GM21526 (cell line): Measurements from ENCODE around the gene SPR.

Source experiments
- ATAC-seq: cut with Tn5 transposase; IDR thresholded peaks from one replicate; pipeline ENCODE4 v1.9.1; 2021; ENCODE audit warnings: moderate library complexity; ENCODE audit not compliant: unreplicated experiment, low FRiP score

SPR gene

DNA sequence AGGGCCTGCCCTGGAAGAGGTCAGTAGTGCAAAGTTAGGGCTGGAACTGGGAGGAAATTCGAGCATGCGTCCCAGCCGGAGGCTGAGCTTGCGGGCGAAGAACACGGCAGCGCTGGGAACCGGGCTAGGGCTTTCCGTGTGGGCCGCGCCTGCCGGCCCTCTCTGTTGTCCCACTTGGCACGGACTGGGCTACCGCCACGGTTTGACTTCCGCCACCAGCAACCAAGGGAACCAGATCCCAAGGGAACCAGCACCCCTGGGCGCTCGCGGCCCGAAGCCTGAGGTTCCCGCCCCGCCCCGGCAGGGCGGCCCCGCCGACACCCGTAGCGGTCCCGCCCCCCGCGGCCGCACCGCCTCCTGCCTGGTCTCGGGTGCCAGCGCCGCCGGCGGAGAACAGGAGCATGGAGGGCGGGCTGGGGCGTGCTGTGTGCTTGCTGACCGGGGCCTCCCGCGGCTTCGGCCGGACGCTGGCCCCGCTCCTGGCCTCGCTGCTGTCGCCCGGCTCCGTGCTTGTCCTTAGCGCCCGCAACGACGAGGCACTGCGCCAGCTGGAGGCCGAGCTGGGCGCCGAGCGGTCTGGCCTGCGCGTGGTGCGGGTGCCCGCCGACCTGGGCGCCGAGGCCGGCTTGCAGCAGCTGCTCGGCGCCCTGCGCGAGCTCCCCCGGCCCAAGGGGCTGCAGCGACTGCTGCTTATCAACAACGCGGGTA is at the start of gene SPR:
SPR (plus strand) TSS at position 377 of the 708 bp plus-strand sequence; CDS start at position 402, 25 bp downstream.
- ATAC-seq, result peak; percentile 86

DNA sequence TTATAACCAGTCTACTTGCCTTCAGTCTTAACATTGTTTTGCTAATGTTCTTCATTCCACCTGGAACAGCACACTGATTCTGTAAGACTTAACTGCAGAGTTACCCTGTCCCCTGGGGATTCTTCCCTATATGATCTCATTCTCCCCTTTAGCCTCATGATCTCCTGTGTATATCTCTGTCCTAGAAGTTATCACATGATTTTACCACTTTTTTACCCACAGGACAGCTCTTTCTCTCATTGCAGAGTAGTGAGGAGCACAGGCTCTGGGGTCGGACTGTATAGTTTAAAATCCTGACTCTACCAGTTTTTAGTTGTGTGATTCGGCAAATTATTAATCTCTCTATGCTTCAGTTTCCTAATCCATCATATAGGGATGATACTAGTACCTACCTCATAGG is 47.1 kb upstream of the SPR start:
- ATAC-seq, result no peak

DNA sequence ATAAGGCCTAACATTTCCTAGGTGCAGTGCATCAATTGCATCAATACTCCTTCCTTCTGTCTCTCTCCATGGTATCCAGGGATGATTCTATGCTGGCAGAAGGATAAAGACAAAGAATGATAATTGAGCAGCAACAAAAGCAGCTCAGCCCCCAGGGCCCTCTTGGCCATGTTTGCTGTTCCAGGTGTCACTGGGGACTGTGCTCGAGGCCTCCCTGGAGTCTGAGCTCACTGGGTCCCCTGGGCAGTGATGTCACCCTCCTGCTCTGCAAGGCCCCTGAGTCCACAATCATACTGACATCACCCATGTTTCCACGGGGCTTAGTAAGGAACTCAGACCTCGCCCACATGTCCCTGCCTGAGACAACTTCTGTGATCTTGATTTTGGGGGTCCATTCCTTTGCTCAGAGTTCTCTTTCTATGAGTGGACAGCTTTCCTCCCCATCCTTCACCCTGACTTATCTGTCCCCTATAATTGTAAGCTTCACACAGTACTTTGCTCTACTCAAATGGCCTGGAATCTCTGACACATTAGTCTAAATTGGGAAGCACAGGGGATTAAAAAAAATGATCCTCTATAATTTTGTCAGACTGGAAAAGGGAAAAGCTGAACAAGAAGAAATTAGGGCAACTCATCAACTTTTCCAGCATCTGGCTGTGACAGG is 45.6 kb upstream of the SPR start:
- no peak for ATAC-seq

DNA sequence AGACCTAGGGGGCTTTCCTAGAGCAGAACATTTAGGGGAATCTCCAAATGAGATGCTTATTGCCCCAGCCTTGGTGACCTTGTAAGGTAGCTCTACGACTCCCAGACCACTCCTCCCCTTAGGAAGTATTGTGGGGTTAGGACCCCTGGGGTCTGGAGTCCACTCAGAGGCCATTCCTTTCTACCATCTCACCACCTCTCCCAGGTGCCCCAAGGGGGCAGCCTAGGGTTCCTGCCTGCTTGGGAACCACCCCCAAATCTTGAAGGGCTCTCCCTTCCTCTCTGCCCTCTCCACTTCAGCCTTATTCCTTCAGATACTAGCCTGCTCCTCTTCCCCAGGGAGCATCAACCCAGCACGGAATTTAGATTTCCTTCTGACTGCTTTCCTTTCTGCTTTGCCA is 43.9 kb upstream of the SPR start:
- no peak for ATAC-seq

DNA sequence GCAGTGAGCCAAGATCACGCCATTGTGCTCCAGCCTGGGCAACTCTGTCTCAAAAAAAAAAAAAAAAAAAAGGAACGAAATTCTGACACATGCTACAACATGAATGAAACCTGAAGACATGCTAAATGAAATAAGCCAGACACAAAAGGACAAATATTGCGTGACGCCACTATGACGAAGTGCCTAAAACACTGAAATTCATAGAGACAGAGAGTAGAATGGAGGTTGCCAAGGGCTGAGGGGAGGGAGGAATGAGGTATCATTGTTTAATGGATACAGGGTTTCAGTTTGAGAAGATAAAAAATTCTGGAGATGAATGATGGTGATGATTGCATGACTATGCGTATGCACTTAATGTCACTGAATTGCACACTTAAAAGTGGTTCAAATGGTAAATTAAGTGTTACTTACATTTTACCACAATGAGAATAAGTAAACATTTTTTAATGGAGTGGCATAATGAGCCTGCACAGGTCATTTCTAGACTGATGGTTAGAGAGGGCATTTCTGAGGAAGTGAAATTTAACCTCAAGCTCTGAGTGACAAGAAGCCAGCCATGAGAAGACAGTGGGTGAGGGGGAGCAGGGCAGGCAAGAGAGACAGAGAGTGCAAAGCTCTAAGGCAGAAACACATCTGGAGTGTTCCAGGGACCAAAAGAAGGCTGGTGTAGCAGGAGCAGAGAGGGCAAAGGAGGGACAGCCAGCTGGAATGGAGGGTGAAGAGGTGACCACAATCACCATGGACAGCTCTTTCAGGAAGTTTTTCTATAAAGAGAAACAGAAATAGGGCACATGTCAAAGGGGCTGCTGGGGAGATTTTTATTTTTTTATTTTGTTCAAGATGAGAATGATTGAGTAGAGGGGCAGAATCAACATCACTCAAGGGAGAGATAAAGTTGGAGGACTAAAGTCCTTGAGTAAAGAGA is 40.8 kb upstream of the SPR start:
- no peak for ATAC-seq

DNA sequence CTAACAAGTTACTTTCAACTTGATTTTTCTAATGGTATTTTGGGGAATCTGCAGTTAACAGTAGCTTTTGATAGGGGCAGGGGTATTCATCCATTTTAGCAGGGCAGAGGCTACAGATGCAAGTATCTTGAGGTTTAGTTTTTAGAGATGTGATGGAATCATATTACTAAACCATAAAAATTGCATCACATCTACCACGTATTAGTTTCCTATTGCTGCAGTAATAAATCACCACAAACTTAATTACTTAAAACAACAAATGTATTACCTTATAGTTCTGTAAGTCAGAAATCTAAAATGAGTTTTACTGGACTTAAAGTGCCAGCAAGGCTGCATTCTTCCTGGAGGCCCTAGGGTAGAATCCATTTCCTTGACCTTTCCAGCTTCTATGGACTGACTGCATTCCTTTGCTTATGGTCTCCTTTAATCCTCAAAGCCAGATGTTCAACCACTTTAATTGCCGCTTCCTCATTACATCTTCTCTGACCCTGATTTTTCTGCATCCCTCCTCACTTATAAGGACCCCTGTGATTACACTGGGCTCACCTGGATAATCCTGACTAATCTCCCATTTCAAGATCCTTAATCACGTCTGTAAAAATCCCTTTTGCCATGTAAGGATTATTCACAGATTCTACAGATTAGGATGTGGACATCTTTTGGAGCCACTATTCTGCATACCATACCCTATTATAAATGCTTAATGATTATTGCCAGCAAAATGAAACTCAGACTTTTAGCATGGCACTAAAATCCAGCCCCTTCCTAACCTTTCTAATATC is 39.5 kb upstream of the SPR start:
- ATAC-seq, result no peak

DNA sequence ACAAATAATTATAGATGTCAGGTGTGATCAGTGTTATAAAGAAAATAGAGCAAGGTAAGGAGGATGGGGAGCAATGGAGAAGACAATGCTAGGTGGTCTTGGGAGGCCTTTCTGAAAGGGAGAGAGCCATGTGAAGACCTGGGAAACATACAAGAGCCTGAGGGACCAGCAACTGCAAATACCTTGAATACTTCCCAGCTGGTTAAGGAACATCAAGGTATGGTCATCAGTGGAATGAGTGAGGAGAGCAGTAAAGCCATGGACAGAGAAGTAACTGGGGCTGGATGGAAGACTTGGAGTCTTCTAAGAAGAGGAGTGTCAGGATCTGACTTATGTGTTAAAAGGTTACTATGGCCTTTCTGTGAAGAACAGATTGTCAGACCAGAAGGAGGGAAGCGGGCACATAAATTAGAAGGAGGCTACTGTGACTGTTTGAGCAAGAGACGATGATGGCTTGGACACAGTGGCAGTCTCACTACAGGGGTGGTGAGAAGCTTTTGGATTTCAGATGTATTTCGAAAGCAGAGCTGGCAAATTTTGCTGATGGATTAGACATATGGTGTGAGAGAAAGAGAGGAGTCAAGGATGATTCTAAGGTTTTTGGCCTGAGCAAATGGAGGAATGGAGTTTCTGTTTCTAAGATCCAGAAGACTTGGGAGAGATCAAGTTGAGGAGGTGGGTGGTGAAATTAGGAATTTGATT is 38.6 kb upstream of the SPR start:
- no peak for ATAC-seq

DNA sequence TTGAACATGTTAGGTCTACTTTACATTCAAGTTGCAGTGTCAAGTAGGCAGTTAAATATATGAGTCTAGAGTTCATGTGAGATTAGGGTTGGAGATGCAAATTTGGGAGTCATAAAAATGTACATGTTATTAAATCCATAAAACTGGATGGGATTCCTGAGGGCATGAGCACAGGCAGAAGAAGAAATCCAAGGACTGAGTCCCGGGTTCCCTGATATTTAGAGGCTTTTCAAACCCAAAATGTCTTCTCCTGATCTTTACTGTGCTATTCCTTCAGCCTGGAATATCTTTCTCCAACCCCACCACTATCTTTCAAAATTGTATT is 38.1 kb upstream of the SPR start:
- ATAC-seq, result no peak

DNA sequence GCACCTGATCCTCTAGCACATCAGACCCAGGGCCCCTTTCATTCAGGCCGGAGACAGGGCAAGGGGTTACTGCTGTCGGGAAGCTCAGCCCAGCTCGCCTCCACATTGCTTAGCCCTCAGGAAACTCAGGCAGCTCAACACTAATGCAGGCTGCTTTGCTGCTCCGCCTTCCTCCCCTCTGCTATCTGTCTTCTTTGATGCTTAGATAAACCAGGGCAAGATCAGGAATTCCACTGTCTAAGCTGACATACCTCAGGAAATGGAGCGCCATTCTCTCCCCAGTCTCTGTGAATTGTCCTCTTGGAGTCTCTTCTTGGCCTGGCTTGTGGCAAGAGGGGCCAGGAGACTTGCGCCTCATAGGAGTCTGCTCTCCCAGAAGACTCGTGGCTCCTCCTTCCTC is 35.9 kb upstream of the SPR start:
- ATAC-seq, result no peak

DNA sequence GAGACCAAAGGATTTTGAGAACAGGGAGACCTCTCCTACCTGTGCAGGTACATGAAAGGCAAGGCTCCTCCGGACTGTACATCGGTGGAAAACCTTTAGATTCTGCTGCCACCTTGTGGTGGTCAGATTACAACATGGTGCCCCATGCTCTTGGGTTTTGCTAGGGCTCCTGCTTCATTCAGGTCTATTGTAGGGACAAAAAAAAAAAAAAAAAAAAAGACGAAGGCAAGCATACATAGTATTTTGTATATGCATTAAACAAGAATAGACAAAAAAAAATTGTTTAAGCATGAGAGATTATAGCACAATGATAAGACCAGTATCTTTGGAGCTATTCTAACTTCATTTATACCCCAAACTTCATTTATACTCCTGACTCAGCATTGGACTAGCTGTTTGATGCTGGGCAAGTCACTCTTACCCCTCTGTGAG is 27.4 kb upstream of the SPR start:
- peak; percentile 73 for ATAC-seq

DNA sequence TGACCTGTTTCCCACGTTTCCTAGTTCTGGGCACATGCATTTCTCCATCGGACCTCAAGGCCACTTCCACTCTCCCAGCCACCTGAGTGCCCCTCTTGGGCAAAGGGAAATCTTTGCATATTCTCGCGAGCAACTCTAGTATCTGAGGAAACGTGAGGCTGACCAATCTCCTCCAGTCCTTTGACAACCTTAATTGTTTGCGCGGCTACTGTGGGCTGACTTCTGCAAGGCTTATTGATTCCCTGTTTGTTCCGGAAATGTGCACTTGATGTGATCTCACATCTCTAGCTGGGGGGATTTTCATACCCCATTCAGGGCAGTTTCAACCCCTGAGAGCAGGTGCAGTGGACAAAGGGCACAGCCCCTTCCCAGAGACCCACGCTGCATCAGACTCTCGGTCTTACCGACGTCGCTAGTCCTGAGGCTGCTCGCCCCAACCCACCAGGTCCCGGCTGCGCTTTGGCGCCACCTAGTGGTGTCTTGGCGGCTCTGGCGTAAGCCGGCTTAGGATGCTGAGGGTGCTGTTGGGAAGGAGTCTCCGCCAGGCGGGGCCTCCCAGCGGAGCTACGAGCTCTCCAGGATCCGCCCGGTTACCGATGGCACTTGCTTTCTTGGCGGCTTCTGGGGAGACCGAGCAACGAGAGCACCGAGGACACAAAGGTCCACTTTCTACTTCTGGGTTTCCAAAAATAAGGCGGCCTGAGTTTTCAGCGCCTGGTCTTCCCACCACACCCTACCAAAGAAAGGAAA is 24.8 kb upstream of the SPR start:
- ATAC-seq, result peak; percentile 87

DNA sequence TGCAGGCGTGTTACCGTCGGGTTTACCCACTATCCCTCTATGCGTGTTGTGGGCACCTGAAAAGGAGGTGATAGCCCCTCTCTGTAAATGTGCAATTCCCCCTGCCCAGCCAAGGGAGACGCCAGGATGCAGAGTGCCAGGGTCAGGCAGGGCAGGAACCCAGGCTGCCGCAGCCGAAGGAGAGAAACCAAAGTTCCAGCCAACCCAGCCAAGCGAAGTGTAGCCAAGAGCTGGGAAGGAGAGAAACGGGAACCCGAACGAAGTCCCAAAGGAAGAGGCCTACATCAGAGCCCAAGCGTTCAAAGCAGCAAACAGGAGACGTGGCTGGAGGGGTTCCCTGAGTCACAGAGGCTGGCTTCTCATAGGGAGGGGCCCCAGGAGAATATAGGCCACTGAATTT is 24.2 kb upstream of the SPR start:
- no peak for ATAC-seq

DNA sequence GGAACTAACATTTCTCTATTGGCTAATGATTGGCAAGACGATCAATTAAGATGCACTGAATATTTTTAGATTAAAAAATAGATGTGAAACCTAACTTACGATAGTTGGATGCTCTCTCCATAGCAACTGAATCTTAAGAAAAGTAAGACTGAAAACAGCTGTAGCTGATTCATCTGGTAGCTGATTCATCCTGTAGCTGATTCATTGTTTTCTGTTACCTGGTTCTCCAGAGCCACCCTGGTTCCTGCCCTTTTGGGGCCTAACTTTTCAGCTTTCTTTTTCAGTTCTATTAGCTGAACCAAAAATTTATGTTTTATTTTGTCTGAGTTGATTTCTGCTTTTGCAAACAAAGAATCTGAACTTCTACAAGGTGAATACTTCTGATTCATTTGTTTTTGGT is 22.7 kb upstream of the SPR start:
- peak; percentile 50 for ATAC-seq

DNA sequence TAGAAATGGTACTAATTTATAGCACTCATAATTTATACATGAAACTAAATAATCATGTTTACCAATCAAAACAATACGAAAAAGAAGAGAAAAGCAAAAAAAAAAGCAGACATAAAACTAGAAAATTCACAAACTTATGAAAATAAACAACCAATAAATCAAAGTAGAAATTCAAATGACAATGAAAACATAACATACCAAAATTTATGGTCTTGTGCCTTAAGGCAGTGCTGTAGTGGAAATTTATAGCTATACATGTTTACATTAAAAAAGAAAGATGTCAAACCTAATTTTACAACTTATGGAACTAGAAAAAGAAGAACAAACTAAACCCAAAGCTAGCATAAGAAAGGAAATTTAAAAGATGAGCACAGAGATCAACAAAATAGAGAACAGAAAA is 16.1 kb upstream of the SPR start:
- ATAC-seq, result no peak

DNA sequence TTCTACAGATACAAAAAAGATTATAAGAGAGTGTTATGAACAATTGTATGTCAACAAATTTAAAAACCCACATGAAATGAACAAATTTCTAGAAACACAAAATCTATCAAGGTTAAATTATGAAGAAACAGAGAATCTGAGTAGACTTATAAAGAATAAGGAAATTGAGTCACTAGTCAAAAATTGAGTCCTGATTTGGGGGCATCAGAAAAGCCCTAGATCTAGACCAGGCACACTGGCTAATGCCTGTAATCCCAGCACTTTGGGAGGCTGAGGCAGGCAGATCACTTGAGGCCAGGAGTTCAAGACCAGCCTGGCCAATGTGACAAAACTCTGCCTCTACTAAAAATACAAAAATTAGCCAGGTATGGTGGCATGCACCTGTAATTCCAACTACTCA is 15.3 kb upstream of the SPR start:
- no peak for ATAC-seq

DNA sequence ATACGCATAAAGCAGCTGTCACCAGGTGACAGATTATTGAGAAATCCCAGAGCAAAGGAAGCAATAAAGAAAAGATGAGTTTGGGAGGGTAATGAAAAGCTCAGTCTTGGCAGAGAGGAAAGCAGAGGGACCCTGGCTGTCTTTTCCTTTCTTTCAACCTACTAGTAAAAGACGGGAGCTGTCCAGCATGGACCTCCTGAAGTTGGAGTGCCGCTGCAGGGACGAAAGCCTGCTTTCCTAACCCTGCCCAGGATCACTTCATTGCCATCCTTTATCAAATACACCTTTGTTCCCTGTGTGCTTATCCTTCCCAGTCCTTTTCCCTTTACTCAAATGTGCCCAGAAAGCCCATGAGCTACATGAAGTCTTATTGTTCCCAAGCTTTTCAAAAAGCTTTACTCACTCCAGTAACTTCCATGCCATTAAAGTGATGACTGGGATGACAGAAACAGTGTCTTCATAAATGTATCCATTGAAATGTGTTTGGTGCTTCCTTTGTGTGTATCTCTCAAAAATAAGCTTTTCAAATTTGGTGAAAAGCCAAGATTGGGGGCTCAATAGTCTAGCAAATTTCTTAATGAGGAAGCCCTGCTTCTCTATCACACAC is 3.7 kb upstream of the SPR start:
- no peak for ATAC-seq

DNA sequence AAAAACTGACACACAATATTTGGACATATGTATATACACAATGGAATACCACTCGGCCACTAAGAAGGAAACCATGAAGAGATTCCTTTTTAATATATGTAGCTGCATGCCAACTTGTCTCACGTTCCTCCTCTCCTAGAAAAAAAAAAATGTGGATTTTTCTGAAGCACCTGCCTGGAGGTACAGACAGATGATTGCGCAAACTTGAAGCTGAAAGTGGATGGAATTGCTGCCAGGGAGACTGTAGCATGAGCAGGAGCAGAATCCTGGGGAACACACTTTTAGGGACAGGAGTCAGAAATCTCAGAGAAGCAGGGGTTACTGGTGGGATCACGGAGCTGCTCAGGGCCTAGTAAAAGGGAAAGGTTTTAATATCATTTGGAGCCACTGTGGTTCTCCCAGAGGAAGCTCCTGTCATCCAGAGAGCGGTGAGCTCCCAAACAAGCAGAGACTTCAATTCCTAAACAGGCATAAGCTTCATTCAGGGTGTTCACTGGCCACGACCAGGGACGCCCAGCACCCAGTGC is 640 bp upstream of the SPR start:
- ATAC-seq, result no peak

DNA sequence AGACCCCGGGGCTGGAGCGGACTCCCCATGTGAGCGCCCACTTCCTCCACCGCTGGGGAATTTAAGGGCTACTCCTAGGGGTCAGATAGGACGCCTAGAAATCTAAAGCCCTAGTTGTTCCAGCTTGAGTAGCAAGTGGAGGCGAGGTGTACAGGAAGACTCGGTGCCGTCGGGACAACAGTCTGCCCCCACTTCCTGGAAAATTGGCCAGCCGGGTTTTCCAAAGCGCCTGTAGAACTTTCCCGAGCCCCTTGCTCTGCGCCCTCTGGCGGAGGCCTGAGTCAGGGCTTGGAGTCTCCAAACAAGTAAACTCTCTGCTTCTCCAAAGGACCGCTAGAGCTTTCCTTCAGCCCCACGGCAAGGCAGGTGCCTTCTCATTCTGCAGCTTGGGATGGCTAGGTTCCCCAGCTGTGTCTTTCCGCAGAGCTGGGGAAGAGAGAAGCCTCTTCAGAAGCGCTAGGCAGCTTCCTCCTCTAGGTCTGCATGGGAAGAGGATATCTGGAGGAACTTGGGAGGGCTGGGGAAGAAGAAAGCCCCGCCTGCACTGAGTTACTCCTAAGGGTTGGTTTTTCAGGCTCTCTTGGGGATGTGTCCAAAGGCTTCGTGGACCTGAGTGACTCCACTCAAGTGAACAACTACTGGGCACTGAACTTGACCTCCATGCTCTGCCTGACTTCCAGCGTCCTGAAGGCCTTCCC is 681 bp downstream of the SPR start:
- peak; percentile 30 for ATAC-seq
